Measurements from ENCODE around the gene FUOM. TPM values are rescaled to one million over a fixed set of nuclear protein-coding genes. Genes with fewer than 3 reads are reported as not detected.

Gene FUOM
- total and polyA plus RNA-seq, 2 of the 8 experiments (the other 6 are each of a cell fraction or from before 2014, with no cell fraction given) = 22.0 to 30.4 TPM

DNA sequence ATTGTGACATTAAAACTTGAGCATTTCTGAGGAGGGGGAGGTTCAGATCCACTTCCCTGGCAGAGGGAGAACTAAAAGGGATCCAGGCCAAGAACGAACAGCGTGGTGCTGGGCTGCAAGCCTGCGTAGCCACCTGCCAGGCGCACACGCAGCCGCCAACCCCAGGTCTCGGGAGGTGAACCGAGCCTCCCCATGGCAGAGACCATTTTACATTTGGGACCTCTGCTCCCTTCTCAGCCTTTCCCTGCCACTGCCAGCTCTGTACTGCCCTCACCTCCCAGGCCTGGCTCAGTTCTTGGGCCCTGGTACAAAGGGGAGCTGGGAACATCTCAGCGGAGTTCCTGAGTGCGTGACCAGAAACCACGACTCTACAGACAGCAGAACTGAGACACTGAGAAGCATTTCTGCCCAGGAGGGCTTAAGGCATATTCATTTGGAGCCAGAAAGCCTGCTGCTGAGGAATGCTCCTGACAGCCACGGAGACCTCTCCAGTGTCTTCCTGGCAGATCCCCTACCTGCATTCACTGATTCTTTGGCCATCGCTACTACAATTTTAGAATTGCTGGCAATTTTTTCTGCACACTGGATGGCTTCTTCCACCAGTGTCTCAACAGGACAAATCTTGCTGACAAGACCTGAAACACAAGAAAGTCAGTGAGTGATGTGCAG lies 7.8 kb upstream of the FUOM start:
- H2AK5ac ChIP-seq (ENCODE audit: low read depth, low read length) = no peak overlapping the region
- no peak overlapping the region for H3K23ac ChIP-seq (ENCODE audit: insufficient read length)
- H3K14ac ChIP-seq (ENCODE audit: insufficient read length) = no peak overlapping the region
- H3K4me2 ChIP-seq (ENCODE audit: insufficient read depth in 1 of 2, low read depth in 2 of 2, low read length in 2 of 2) = no peak overlapping the region
- no peak overlapping the region for H2AFZ ChIP-seq (ENCODE audit: low read length)
- no peaks in the 10 kb centered on the region for H3K4me1 ChIP-seq (replicated peaks in 1 of 4; ENCODE audit: control insufficient read depth in 3 of 4, insufficient read depth in 4 of 4, low read length in 3 of 4)
- POLR2A ChIA-PET (ENCODE audit: partially characterized antibody) = interaction anchor here (1.1 kb wide), 1 partner anchor 33 kb away, joined by 3 read pairs; no protein-coding TSS in a partner anchor
- no peak overlapping the region for H2BK12ac ChIP-seq (ENCODE audit: low read depth, low read length)
- no peak overlapping the region for H4K5ac ChIP-seq (ENCODE audit: insufficient read length, low read depth, low read length)
- H4K20me1 ChIP-seq (replicated peaks in 1 of 2; ENCODE audit: control insufficient read depth in 1 of 2, insufficient read depth in 2 of 2, low read length in 2 of 2) = peaks cover 7 to 12% of the 10 kb centered on the region in 2 experiments
- no peak overlapping the region for H3K27ac ChIP-seq (ENCODE audit: low read depth, low read length)
- no peak overlapping the region for H2BK120ac ChIP-seq (replicated peaks; ENCODE audit: low read depth, low read length)
- no peaks in the 10 kb centered on the region for H3K9me3 ChIP-seq (ENCODE audit: insufficient read depth in 2 of 2, low read depth in 1 of 2, low read length in 1 of 2)
- H3K4ac ChIP-seq (replicated peaks; ENCODE audit: insufficient read length, low read depth, low read length) = no peak overlapping the region
- no peaks in the 10 kb centered on the region for H3K23me2 ChIP-seq (ENCODE audit: low read depth, low read length)
- H2BK15ac ChIP-seq (ENCODE audit: low read length) = no peak overlapping the region
- CTCF ChIA-PET (ENCODE audit: partially characterized antibody) = no interaction called here
- H2BK5ac ChIP-seq (ENCODE audit: low read depth, low read length) = no peak overlapping the region; the same call in 1 of the 2 replicates
- H4K8ac ChIP-seq (ENCODE audit: extremely low read depth, insufficient read depth, low read length) = no peak overlapping the region; the same call in 1 of the 2 replicates
- peaks cover 25 to 62% (median 53%) of the 10 kb centered on the region in 4 experiments for H3K36me3 ChIP-seq (ENCODE audit: control insufficient read depth in 2 of 4, insufficient read depth in 4 of 4, low read length in 3 of 4)
- no peak overlapping the region for H4K91ac ChIP-seq (replicated peaks; ENCODE audit: insufficient read length, low read length)
- no peak overlapping the region for H2BK20ac ChIP-seq (ENCODE audit: low read length)
- no peak overlapping the region for H3K56ac ChIP-seq (replicated peaks; ENCODE audit: insufficient read length, low read depth, low read length)
- DNase-seq (ENCODE audit: low read depth in 1 of 2, low spot score in 2 of 2) (no peak), FAIRE-seq (no peak)
- no peaks in the 10 kb centered on the region for H3K79me2 ChIP-seq (ENCODE audit: control insufficient read depth in 1 of 2, insufficient read depth in 2 of 2, low read length in 2 of 2)
- H3K18ac ChIP-seq (ENCODE audit: extremely low read depth, low read length) = no peak overlapping the region
- 90% methylated on average over 13 of the region's 13 CpGs; no CpG with 5 or more reads in 1 of the 2 experiments for WGBS, 2 experiments (ENCODE audit: extremely low coverage in 1 of 2, insufficient coverage in 1 of 2, insufficient read length in 1 of 2, insufficient replicate concordance in 2 of 2, low coverage in 1 of 2, low lambda C conversion rate in 2 of 2, missing lambda C conversion rate in 1 of 2)
- no peaks in the 10 kb centered on the region for H3K79me1 ChIP-seq (ENCODE audit: low read depth, low read length)
- no peak overlapping the region for H3K9ac ChIP-seq (replicated peaks in 1 of 4; ENCODE audit: extremely low read depth in 1 of 4, low read depth in 3 of 4, low read length in 3 of 4)
- H3K4me3 ChIP-seq (ENCODE audit: extremely low read depth in 1 of 4, insufficient read depth in 2 of 4, low read depth in 3 of 4, low read length in 4 of 4) = no peak overlapping the region
- H3K27me3 ChIP-seq (replicated peaks in 1 of 4; ENCODE audit: control insufficient read depth in 3 of 4, extremely low read depth in 1 of 4, insufficient read depth in 3 of 4, low read length in 3 of 4) = peaks cover 0 to under 1% (median 0%) of the 10 kb centered on the region in 4 experiments; a peak in 3 of 7 replicates
- TF ChIP-seq TEAD4 (IDR thresholded peaks at IDR 0.05; ENCODE audit: low read depth, low read length) (no peak), TBP (IDR thresholded peaks at IDR 0.05; ENCODE audit: low read depth, low read length) (no peak), NRF1 (IDR thresholded peaks at IDR 0.05; ENCODE audit: low read depth, low read length) (no peak), BRCA1 (IDR thresholded peaks at IDR 0.05; ENCODE audit: low read depth, low read length) (no peak), POLR2AphosphoS5 (IDR thresholded peaks at IDR 0.05; ENCODE audit: low read depth, low read length) (no peak), BACH1 (IDR thresholded peaks at IDR 0.05; ENCODE audit: low read length) (no peak), RXRA (IDR thresholded peaks at IDR 0.05; ENCODE audit: insufficient read depth, low read depth, low read length) (no peak), JUND (IDR thresholded peaks at IDR 0.05; ENCODE audit: low read length) (no peak), CREB1 (IDR thresholded peaks at IDR 0.05) (no peak), HDAC6 (IDR thresholded peaks at IDR 0.05; ENCODE audit: low read depth, low read length) (no peak), SP2 (IDR thresholded peaks at IDR 0.05; ENCODE audit: low read length) (no peak), FOSL1 (IDR thresholded peaks at IDR 0.05; ENCODE audit: insufficient read depth, low read depth, low read length) (no peak), SRF (IDR thresholded peaks at IDR 0.05; ENCODE audit: low read depth, low read length) (no peak)
- TF ChIP-seq, protein P1, sequence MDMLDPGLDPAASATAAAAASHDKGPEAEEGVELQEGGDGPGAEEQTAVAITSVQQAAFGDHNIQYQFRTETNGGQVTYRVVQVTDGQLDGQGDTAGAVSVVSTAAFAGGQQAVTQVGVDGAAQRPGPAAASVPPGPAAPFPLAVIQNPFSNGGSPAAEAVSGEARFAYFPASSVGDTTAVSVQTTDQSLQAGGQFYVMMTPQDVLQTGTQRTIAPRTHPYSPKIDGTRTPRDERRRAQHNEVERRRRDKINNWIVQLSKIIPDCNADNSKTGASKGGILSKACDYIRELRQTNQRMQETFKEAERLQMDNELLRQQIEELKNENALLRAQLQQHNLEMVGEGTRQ (IDR thresholded peaks at IDR 0.05; ENCODE audit: low read length) = no peak
